ENCODE data around the gene FPR3. TPM values are rescaled to one million over a fixed set of nuclear protein-coding genes. Genes with fewer than 3 reads are reported as not detected.

The FPR3 gene
- total and polyA plus RNA-seq, 9 of the 15 experiments (the other 6 are each of a cell fraction or from before 2014, with no cell fraction given), result 0.08 to 0.51 (median 0.22) TPM; not detected in 1

- TF ChIP-seq TCF3 (CRISPR knock-in tag; IDR thresholded peaks at IDR 0.05), result 0 out of 2 replicates have a peak, but pooled peaks have one; percentile 34
- 0 out of 2 replicates have a peak, but pooled peaks have one; percentile 35 for TF ChIP-seq ATF4 (CRISPR knock-in tag; IDR thresholded peaks at IDR 0.05)
- peak; percentile 20; the same call in 1 of the 2 replicates for TF ChIP-seq ZNF134 (CRISPR knock-in tag; conservative IDR thresholded peaks at IDR 0.05)
- TF ChIP-seq NCOR1 (IDR thresholded peaks at IDR 0.05), result peak; percentile 62
- TF ChIP-seq, protein P1, sequence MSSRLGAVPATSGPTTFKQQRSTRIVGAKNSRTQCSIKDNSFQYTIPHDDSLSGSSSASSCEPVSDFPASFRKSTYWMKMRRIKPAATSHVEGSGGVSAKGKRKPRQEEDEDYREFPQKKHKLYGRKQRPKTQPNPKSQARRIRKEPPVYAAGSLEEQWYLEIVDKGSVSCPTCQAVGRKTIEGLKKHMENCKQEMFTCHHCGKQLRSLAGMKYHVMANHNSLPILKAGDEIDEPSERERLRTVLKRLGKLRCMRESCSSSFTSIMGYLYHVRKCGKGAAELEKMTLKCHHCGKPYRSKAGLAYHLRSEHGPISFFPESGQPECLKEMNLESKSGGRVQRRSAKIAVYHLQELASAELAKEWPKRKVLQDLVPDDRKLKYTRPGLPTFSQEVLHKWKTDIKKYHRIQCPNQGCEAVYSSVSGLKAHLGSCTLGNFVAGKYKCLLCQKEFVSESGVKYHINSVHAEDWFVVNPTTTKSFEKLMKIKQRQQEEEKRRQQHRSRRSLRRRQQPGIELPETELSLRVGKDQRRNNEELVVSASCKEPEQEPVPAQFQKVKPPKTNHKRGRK (tag; IDR thresholded peaks at IDR 0.05), result no peak
- TF ChIP-seq CREM (IDR thresholded peaks at IDR 0.05; ENCODE audit: low read depth), result peak; percentile 52; the same call in 1 of the 2 replicates
- TF ChIP-seq SMARCB1 (IDR thresholded peaks at IDR 0.05; ENCODE audit: insufficient read length, low read depth), result no peak
- TF ChIP-seq, protein P2, sequence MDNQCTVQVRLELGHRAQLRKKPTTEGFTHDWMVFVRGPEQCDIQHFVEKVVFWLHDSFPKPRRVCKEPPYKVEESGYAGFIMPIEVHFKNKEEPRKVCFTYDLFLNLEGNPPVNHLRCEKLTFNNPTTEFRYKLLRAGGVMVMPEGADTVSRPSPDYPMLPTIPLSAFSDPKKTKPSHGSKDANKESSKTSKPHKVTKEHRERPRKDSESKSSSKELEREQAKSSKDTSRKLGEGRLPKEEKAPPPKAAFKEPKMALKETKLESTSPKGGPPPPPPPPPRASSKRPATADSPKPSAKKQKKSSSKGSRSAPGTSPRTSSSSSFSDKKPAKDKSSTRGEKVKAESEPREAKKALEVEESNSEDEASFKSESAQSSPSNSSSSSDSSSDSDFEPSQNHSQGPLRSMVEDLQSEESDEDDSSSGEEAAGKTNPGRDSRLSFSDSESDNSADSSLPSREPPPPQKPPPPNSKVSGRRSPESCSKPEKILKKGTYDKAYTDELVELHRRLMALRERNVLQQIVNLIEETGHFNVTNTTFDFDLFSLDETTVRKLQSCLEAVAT (IDR thresholded peaks at IDR 0.05), result peak in 1 of 2 experiments; percentile 45; a peak in 2 of 4 replicates
- no peak for TF ChIP-seq RBM34 (IDR thresholded peaks at IDR 0.05; ENCODE audit: borderline replicate concordance, insufficient read depth, low read length)
- TF ChIP-seq RBM39 (optimal IDR thresholded peaks at IDR 0.05; ENCODE audit: low read depth, low read length), result peak; percentile 12
- no peak for TF ChIP-seq SRSF1 (IDR thresholded peaks at IDR 0.05; ENCODE audit: low read depth, low read length)
- TF ChIP-seq RAD21 (CRISPR knock-in tag; conservative IDR thresholded peaks at IDR 0.05 in 1 of 2, IDR thresholded peaks at IDR 0.05 in 1 of 2), result no peak; a peak in 2 of 4 replicates
- no peak for TF ChIP-seq SUPT5H (IDR thresholded peaks at IDR 0.05)
- TF ChIP-seq, protein P3, sequence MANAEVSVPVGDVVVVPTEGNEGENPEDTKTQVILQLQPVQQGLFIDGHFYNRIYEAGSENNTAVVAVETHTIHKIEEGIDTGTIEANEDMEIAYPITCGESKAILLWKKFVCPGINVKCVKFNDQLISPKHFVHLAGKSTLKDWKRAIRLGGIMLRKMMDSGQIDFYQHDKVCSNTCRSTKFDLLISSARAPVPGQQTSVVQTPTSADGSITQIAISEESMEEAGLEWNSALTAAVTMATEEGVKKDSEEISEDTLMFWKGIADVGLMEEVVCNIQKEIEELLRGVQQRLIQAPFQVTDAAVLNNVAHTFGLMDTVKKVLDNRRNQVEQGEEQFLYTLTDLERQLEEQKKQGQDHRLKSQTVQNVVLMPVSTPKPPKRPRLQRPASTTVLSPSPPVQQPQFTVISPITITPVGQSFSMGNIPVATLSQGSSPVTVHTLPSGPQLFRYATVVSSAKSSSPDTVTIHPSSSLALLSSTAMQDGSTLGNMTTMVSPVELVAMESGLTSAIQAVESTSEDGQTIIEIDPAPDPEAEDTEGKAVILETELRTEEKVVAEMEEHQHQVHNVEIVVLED (CRISPR knock-in tag; IDR thresholded peaks at IDR 0.05), result peak; percentile 26
- TF ChIP-seq SMARCC2 (IDR thresholded peaks at IDR 0.05; ENCODE audit: low read depth), result no peak
- no peak for TF ChIP-seq SAP30 (IDR thresholded peaks at IDR 0.05; ENCODE audit: borderline replicate concordance, insufficient read depth, low read depth, low read length, poor library complexity, severe bottlenecking)
- peak; percentile 55; the same call in 1 of the 2 replicates for TF ChIP-seq ZNF395 (CRISPR knock-in tag; IDR thresholded peaks at IDR 0.05)
- TF ChIP-seq ZNF586 (CRISPR knock-in tag; conservative IDR thresholded peaks at IDR 0.05), result no peak
- peak; percentile 55 for TF ChIP-seq ZNF175 (CRISPR knock-in tag; IDR thresholded peaks at IDR 0.05; ENCODE audit: low read depth)
- no peak for TF ChIP-seq CHD1 (IDR thresholded peaks at IDR 0.05; ENCODE audit: low read length)
These were observed 4.2 kb downstream of the FPR3 start (continued) for GRCh38 chr19:51799034-51799773.
